ENCODE measurements around the gene ETS2.
A peak's percentile ranks its signal among the peaks of the same experiment; 100 is the strongest.

Gene ETS2

GRCh38 chr21:38780879-38781278 lies 24.9 kb upstream of the ETS2 start:
- no peak for DNase-seq

- DNase-seq, result no peak
Observed at GRCh38 chr21:38784458-38785266, 21.1 kb upstream of the ETS2 start.

GRCh38 chr21:38785483-38785882 lies 20.2 kb upstream of the ETS2 start:
- DNase-seq, result no peak

- no peak for DNase-seq
Observed at GRCh38 chr21:38787016-38787415, 18.7 kb upstream of the ETS2 start.

GRCh38 chr21:38787461-38788274 lies 18.1 kb upstream of the ETS2 start:
- DNase-seq, result peak; percentile 96 to 98

- peak in 1 of 2 experiments; percentile 39 for DNase-seq
Observed at GRCh38 chr21:38788275-38788905, 17.3 kb upstream of the ETS2 start.

- DNase-seq, result no peak
Observed at GRCh38 chr21:38789275-38789674, 16.5 kb upstream of the ETS2 start.

GRCh38 chr21:38790059-38790458 lies 15.7 kb upstream of the ETS2 start:
- no peak for DNase-seq

GRCh38 chr21:38790961-38791360 lies 14.8 kb upstream of the ETS2 start:
- no peak for DNase-seq

GRCh38 chr21:38792676-38793459 lies 12.9 kb upstream of the ETS2 start:
- DNase-seq, result no peak

GRCh38 chr21:38793926-38794713 lies 11.6 kb upstream of the ETS2 start:
- DNase-seq, result no peak

GRCh38 chr21:38794978-38795377 lies 10.8 kb upstream of the ETS2 start:
- peak in 1 of 2 experiments; percentile 23 for DNase-seq

- DNase-seq, result no peak
Observed at GRCh38 chr21:38795475-38795874, 10.3 kb upstream of the ETS2 start.

GRCh38 chr21:38796424-38796823 lies 9.3 kb upstream of the ETS2 start:
- DNase-seq, result no peak

- DNase-seq, result no peak
Observed at GRCh38 chr21:38797470-38797869, 8.3 kb upstream of the ETS2 start.

- DNase-seq, result no peak
Observed at GRCh38 chr21:38798081-38798480, 7.6 kb upstream of the ETS2 start.

GRCh38 chr21:38798481-38798882 lies 7.2 kb upstream of the ETS2 start:
- no peak for DNase-seq

- DNase-seq, result no peak
Observed at GRCh38 chr21:38800046-38800758, 5.5 kb upstream of the ETS2 start.

GRCh38 chr21:38800924-38801744 lies 4.6 kb upstream of the ETS2 start:
- DNase-seq, result no peak

Data from NCI-H526 (cell line).